ENCODE data around the gene SRP72.
A peak's percentile ranks its signal among the peaks of the same experiment; 100 is the strongest.
"Not testable (repeated sequence)": the region's sequence is repeated elsewhere in the genome, so short reads cannot be mapped to it uniquely, and the experiment has no call there.

SRP72 gene

GRCh38 chr4:56467284-56468096, at the start of gene SRP72:
Gene SRP72 (plus strand): TSS chr4:56467617. CDS start chr4:56467636, 19 bp downstream.
- DNase-seq (ENCODE audit: low spot score) = peak; percentile 94

- no peak for DNase-seq (ENCODE audit: low spot score)
These were observed 43.2 kb upstream of the SRP72 start for GRCh38 chr4:56424176-56424575.

GRCh38 chr4:56424697-56425514, 42.5 kb upstream of the SRP72 start:
- peak; percentile 46 for DNase-seq (ENCODE audit: low spot score)

GRCh38 chr4:56425518-56425917, 41.9 kb upstream of the SRP72 start:
- no peak for DNase-seq (ENCODE audit: low spot score)

GRCh38 chr4:56426273-56426672, 41.1 kb upstream of the SRP72 start:
- no peak for DNase-seq (ENCODE audit: low spot score)

- DNase-seq (ENCODE audit: low spot score) = no peak
These were observed 40.2 kb upstream of the SRP72 start for GRCh38 chr4:56427179-56427578.

GRCh38 chr4:56430203-56430602, 37.2 kb upstream of the SRP72 start:
- DNase-seq (ENCODE audit: low spot score) = no peak

GRCh38 chr4:56433280-56433679, 34.1 kb upstream of the SRP72 start:
- DNase-seq (ENCODE audit: low spot score) = no peak

GRCh38 chr4:56434599-56435139, 32.7 kb upstream of the SRP72 start:
- DNase-seq (ENCODE audit: low spot score) = peak; percentile 52

- DNase-seq (ENCODE audit: low spot score) = peak; percentile 99
These were observed 32.1 kb upstream of the SRP72 start, which contains the start of gene PPAT for GRCh38 chr4:56435140-56435926. Gene PPAT (minus strand): TSS chr4:56435615. CDS start chr4:56435477, 138 bp downstream.

- no peak for DNase-seq (ENCODE audit: low spot score)
These were observed 28.7 kb upstream of the SRP72 start for GRCh38 chr4:56438766-56439165.

GRCh38 chr4:56440983-56441382, 26.4 kb upstream of the SRP72 start:
- no peak for DNase-seq (ENCODE audit: low spot score)

GRCh38 chr4:56444719-56445118, 22.7 kb upstream of the SRP72 start:
- DNase-seq (ENCODE audit: low spot score) = no peak

- no peak for DNase-seq (ENCODE audit: low spot score)
These were observed 21.7 kb upstream of the SRP72 start for GRCh38 chr4:56445699-56446098.

GRCh38 chr4:56448301-56448700, 19.1 kb upstream of the SRP72 start:
- DNase-seq (ENCODE audit: low spot score) = no peak

- DNase-seq (ENCODE audit: low spot score) = not testable (repeated sequence)
These were observed 17.9 kb upstream of the SRP72 start for GRCh38 chr4:56449475-56449874.

- no peak for DNase-seq (ENCODE audit: low spot score)
These were observed 17.1 kb upstream of the SRP72 start for GRCh38 chr4:56450342-56450741.

GRCh38 chr4:56460085-56460484, 7.3 kb upstream of the SRP72 start:
- DNase-seq (ENCODE audit: low spot score) = no peak

- DNase-seq (ENCODE audit: low spot score) = no peak
These were observed 5.3 kb upstream of the SRP72 start for GRCh38 chr4:56462157-56462556.

- DNase-seq (ENCODE audit: low spot score) = no peak
These were observed 3.7 kb upstream of the SRP72 start for GRCh38 chr4:56463711-56464110.

- no peak for DNase-seq (ENCODE audit: low spot score)
These were observed 2.8 kb upstream of the SRP72 start for GRCh38 chr4:56464581-56464980.
